Lung microvascular endothelial cell (primary cell): ENCODE data around the gene ZNF200. TPM values are rescaled to one million over a fixed set of nuclear protein-coding genes. Genes with fewer than 3 reads are reported as not detected.
A peak's percentile ranks its signal among the peaks of the same experiment; 100 is the strongest.

Experiments used
- DNase-seq, 2 donors: peaks; one replicate each; pipeline versions ENCODE4 v3.0.0 to v3.0.0-alpha.2; 2010; ENCODE audit warnings: low read depth in 2 of 2
- total RNA-seq: library from RNA; depleted of rRNA; stranded (reverse); fragments of >200 nt; gene quantifications from 2 replicates; pipeline ENCODE4 v1.2.1, GENCODE V29; 2014

ZNF200 gene
- total RNA-seq, 1 donor from 2014 or later, result 10.1 TPM

DNA sequence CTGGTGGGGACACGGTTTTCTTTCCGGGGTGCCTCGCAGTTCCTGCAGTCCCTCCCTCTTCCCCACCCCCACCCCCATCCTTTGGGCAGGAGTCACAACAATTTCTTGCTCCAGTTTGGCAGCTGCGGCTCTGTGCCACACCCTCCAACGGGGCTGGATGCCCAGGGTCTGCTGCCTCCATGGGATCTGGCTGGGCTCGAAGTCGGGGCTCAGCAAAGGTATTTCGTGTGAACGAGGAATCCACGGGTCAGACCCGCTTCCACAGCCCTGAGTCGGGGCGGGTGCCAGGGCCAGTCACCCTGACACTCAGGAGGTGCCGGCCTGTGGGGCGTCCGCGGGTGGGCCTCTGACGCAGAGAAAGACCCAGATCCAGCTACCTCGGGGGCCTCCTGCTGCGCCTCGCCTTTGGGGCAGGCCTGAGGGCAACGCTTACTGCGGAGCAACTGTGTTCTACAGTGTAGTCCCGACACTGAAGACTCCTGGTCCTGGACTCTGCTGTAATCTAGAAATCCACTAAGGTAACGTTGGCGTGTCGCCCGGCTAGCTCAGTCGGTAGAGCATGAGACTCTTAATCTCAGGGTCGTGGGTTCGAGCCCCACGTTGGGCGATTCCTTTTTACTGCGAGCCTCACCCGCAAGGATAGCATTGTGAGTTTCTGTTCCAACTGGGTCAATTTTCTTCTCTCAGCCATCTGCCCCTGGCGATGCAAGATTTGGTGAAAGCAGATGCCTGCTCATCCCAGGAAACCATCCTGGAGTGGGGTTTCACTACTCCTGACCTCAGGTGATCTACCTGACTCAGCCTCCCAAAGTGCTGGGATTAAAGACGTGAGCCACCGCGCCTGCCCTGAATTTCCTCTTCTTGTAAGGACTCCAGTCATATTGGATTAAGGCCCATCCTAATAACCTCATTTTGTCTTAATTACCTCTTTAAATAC, 59.5 kb downstream of the ZNF200 start:
- DNase-seq, result peak in 1 of 2 donors; percentile 29

DNA sequence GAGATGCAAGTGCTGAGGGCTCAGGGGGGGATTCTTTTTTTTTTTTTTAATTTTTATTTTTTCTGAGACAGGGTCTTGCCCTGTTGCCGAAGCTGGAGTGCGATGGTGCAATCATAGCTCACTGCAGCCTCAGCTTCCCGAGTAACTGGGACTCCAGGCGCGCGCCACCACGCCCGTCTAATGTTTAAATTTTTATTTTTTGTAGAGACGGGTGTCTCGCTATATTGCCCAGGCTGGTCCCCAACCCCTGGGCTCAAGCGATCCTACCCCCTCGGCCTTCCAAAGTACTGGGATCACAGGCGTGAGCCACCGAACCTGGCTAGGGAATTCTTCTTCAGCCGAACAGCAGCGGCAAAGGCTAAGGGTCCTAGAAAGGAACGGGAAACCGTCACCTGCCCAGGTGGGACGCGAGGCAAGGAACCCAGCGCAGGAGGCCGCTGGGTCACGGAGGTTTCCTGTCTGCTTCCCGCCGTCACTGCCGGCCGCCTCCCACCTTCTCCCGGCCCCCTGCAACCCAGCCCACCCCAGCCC, 60.3 kb downstream of the ZNF200 start:
- DNase-seq, result no peak

DNA sequence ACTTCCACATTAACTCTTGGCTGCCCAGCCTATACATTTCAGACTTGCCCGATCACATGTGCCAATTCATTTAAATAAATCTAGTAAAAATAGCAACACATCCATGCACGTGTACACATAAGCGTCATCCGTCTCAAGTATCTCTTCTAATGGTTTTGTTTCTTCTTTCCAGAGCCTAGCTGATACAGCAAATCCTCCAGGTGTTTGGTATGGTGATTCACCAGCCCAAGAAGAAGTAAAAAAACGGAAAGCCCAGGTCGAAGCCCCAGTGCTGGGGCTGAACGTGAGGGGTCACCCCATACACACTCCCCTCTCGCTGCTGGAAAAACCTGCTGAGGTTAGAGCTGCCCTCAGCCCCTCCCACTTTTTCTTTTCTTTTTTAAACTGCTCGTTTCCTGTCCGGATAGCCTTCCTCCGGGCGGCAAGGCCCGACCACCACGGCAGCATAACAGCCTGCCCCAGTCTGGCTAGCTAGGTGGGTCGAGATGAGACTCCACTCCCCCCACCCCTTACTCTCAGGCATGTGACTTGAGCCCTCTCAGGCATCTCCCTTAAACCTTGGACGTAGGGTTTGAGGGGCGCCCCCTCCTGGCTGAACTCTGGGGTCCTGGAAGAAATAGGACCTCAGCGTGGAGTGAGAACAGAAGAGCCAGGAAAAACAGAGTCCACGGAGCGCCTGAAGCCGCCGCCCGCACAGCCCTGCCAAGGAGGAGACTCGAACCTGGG, 60.9 kb downstream of the ZNF200 start:
- no peak for DNase-seq

Other genes starting within 250 kb of the ZNF200 start
- not detected in 2 replicates for gene CLDN9, start 222.2 kb downstream of the ZNF200 start, total RNA-seq
- not detected in 2 replicates for gene CLDN6, start 217.0 kb downstream of the ZNF200 start, total RNA-seq
- 44.2 and 54.8 TPM in 2 replicates for gene TNFRSF12A, start 214.8 kb downstream of the ZNF200 start, total RNA-seq
- gene HCFC1R1, start 211.2 kb downstream of the ZNF200 start, total RNA-seq, result 4.6 and 6.1 TPM in 2 replicates
- 17.2 and 18.3 TPM in 2 replicates for gene THOC6, start 211.1 kb downstream of the ZNF200 start, total RNA-seq
- gene BICDL2, start 198.2 kb downstream of the ZNF200 start, total RNA-seq, result not detected in 2 replicates
- under 0.01 TPM in 2 replicates for gene MMP25, start 188.6 kb downstream of the ZNF200 start, total RNA-seq
- gene IL32, start 169.5 kb downstream of the ZNF200 start, total RNA-seq, result 26.2 and 36.6 TPM in 2 replicates
- gene ZSCAN10, start 135.9 kb downstream of the ZNF200 start, total RNA-seq, result under 0.01 TPM in 1 of 2 replicates, not detected in the other
- 12.3 and 12.6 TPM in 2 replicates for gene ZNF205, start 122.6 kb downstream of the ZNF200 start, total RNA-seq
- gene ZNF213, start 100.1 kb downstream of the ZNF200 start, total RNA-seq, result 2.8 and 3.2 TPM in 2 replicates
- gene OR1F1, start 47.0 kb downstream of the ZNF200 start, total RNA-seq, result not detected in 2 replicates
- not detected in 2 replicates for gene MEFV, start 21.5 kb upstream of the ZNF200 start, total RNA-seq
- gene ZNF263, start 48.3 kb upstream of the ZNF200 start, total RNA-seq, result 28.5 and 43.5 TPM in 2 replicates
- 1.7 and 3.2 TPM in 2 replicates for gene TIGD7, start 70.3 kb upstream of the ZNF200 start, total RNA-seq
- gene ZNF75A, start 70.3 kb upstream of the ZNF200 start, total RNA-seq, result 9.6 and 13.3 TPM in 2 replicates
- gene OR2C1, start 120.7 kb upstream of the ZNF200 start, total RNA-seq, result under 0.01 TPM in 1 of 2 replicates, not detected in the other
- 7.6 and 8.9 TPM in 2 replicates for gene ZSCAN32, start 165.8 kb upstream of the ZNF200 start, total RNA-seq
- 4.8 and 5.2 TPM in 2 replicates for gene ZNF174, start 166.1 kb upstream of the ZNF200 start, total RNA-seq
- gene ZNF597, start 208.3 kb upstream of the ZNF200 start, total RNA-seq, result 1.5 and 2.2 TPM in 2 replicates
- 8.3 and 10.1 TPM in 2 replicates for gene NAA60, start 208.5 kb upstream of the ZNF200 start, total RNA-seq